Hematopoietic multipotent progenitor cell treated with erythropoietin and hydrocortisone succinate and interleukin-3 and kit ligand, for 17 days (in vitro differentiated cells): ENCODE results near the gene IFI27.
"Not testable (repeated sequence)": the region's sequence is repeated elsewhere in the genome, so short reads cannot be mapped to it uniquely, and the experiment has no call there.

ENCODE experiments used
- DNase-seq: peaks from one replicate; pipeline ENCODE4 v3.0.0-alpha.2; 2015; ENCODE audit warnings: low spot score

IFI27 gene

DNA sequence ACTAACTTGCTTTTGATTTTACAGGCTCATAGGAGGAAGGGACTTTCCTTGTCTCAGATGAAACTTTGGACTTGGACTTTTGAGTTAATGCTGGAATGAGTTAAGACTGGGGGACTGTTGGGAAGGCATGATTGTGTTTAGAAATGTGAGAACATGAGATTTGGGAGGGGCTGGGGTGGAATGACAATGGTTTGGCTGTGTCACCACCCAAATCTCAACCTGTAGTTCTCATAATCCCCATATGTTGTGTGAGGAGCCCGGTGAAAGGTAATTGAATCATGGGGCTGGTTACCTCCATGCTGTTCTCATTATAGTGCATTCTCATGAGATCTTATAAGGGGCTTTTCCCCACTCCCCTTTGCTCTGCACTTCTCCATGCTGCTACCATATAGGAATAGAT is 45.6 kb downstream of the IFI27 start:
- not testable (repeated sequence) for DNase-seq

DNA sequence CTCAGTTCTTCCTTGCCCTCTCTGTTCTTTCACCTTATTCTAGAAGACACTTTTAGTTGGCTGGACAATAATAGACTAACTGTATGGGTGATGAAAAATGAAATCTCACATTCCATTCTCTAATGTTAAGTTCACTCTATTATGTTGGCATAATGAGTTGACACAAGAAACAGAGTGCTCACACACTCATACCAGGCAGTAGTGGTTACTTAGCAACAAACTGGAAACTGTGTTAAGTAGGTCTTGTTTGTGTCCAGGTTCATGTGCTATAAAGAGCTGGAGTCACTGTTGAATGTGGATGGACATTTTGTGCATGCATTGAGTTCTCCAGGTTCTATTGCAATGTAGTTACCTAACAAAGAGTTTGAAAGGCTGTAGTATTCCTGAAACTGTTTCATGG is 46.7 kb downstream of the IFI27 start:
- no peak for DNase-seq

DNA sequence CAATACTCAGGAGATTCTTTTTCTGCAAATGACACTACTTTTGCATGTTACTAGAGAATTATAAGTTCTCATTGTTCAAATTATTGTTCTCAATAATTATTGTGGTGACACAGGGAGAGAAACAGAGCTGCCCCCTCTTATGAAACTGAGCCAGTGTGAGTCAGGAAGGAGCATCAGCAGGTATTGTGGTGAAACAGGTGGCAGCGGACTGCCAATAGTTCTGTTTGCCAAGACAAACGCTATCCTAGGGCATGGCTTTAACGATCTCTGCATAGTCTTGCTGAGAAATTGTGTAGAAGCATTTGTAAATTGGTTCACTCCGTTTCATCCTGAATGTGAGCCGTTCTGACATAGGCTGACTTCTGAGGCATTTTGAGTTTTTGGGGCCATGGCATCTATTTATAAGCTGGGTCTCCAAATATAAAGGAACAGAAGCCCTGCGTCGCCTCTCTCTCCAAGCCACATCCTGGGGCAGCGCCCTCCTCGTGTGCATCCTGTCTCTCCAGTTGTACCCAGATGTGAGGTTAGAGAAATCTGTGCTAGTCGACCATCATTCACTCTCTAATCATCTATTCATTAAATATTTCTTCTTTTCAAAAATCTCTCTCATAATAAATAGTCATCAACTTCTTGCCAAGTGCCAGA is 47.8 kb downstream of the IFI27 start:
- no peak for DNase-seq

DNA sequence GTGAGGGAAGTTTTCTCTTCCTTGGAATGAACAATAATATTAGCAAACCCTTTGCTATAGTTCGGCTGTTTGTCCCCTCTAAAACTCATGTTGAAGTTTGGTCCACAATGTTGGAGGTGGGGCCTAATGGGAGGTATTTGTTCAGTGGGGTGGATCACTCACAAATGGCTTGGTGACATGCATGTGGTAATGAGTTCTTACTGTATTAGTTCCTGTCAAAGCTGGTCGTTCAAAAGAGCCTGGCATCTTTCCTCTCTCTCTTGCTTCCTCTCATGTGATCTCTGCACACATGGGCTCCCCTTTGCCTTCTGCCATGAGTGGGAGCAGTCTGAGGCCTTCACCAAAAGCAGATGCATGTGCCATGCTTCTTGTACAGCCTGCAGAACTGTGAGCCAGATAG is 50.5 kb downstream of the IFI27 start:
- DNase-seq = no peak

DNA sequence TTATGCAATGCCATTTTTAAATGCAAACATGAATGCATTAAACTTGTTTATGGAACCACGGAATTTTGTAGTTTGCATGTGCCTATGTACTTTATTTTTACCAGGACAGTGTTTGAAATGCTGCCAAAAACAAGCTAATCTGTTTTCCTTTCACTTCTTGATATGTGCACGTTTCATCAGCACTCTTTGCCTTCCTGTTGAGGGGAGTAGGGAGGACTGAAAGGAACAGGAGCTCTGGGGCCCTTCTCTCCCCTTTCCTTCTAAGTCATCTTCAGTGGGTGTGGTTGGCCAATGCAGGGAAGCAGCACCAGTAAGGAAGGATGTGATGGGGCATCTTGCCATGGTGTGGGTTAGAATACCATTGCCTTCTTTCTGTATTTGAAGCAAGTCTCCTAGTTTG is 51.4 kb downstream of the IFI27 start:
- no peak for DNase-seq

DNA sequence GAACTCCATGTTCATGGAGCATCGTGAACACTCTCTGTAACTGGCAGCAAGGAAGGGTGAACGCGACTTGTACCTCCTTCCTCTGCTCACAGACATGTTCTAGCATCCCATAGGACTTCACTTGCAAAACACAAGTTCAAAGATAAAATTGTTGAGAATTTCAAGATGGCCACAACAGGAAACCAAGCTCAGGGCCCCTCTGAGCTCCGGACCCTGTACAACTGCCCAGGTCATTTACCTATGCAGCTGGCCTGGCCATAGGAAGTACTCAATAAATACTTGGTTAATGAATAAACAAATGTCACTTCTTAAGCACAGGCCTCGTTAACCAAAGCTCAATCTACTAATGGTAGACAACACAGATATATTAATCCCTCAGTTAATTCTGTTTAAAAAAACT is 51.9 kb downstream of the IFI27 start:
- no peak for DNase-seq

DNA sequence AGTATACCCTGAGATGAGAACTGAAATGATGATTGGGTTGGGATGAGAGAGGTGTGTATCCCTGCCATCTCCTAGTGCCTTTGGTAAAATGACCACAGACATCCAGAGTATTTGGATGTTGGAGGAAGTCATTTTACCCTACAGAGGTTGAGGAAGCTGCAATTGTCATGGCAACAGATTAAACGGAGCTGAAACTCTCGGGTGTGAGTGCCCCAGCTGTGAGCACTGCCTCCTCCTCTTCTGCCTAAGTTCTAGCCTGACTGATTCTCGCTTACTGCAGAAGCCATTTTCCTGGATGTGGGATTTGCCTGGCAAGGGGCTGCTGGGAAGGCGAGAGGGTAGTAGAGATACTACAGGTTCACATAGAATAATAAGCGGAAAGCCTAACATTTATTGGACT is 53.3 kb downstream of the IFI27 start:
- no peak for DNase-seq

DNA sequence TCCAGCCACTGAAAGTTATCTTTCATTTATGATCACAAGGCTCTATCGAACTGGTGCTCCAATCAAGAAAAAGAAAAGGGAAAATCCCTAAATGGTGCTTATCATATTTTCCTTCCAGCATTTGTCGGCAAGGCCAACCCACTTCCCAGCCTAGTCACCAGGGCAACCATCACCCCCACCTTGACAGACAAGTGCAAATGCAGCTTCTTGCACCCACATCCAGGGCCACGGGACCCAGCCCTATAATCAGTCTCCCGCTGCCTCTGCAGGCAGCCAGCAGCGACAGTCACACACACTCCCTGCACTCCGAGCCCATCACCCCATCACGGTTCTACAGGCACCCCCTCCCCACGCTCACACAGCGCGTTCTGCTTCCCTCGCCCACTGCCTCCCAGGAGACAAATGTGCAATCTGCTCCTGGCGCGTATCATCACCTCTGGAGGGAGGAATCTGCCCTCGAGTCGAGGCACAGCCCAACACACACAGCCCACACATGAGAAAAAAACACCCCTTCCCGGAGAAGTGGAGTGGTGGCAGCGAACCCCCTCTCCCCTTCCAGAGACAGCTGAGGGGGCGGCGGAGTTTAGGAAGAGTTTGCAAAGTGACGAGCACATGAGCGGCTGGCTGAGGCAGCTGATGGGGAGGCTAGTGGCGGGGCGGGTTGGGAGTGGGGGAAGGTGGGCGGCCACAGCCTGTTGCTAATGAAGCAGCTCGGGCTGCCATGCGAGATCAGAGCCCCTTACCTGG is 54.3 kb downstream of the IFI27 start:
- no peak for DNase-seq

DNA sequence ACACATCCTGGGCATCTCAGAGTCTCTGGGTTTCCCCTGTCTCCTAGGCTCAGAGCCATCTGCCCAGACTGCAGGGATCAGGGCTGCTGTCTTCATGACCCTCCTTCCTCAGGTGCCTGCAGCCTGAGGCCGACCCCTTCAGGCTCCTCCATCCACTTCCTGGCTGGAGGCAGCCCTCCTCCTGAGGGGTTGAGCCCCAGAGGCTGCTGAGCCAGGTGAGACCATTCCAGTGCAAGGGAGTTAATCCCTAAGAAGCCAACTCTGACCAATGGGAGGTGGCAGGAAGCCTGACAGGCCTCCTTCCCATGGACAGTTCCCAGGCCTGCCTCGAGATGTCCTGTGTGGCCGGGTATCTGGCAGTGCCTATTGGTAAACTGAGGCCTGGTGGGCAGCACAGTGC is 55.2 kb downstream of the IFI27 start:
- DNase-seq = no peak
